ENCODE data around the gene DNAH7.

- TF ChIP-seq CTCF (conservative IDR thresholded peaks at IDR 0.05 in 1 of 2, IDR thresholded peaks at IDR 0.05 in 1 of 2; ENCODE audit: low read depth in 1 of 2, low read length in 2 of 2) (no peak), EZH2 (IDR thresholded peaks at IDR 0.05; ENCODE audit: low read length, missing control alignments) (no peak)
Measured at GRCh38 chr2:195694553-195694952, 374.1 kb downstream of the DNAH7 start.

Data from fibroblast of lung (primary cell).